Testis (tissue), 2 donors: ENCODE measurements around the gene VRK2.

ENCODE experiments used
- CTCF ChIP-seq, 3 experiments: fragments of 450-650 bp in 2 of 3; fragments of 200-600 bp in 1 of 3; sonication (generic) in 1 of 3; IDR thresholded peaks; one replicate each; pipeline ENCODE4 v1.5.1; 2016 to 2019; ENCODE audit warnings: antibody characterized with exemption in 3 of 3, mild to moderate bottlenecking in 2 of 3, moderate library complexity in 1 of 3
- POLR2A ChIP-seq: fragments of 450-650 bp; IDR thresholded peaks from one replicate; pipeline ENCODE4 v1.6.1; 2017; ENCODE audit warnings: antibody characterized with exemption, mild to moderate bottlenecking, moderate library complexity

- TF ChIP-seq POLR2A (no peak), CTCF (IDR thresholded peaks at IDR 0.05) (no peak)
These were observed 134.0 kb downstream of the VRK2 start for GRCh38 chr2:58180635-58181034.
